Esophagus squamous epithelium (tissue), 5 donors: ENCODE measurements around the gene UBXN2A. TPM values are rescaled to one million over a fixed set of nuclear protein-coding genes. Genes with fewer than 3 reads are reported as not detected.
"Not testable (repeated sequence)": the region's sequence is repeated elsewhere in the genome, so short reads cannot be mapped to it uniquely, and the experiment has no call there.

Source experiments
- DNase-seq: peaks from one replicate; lab custom pipeline; 2025; lab: John Stamatoyannopoulos, UW
- H3K27ac ChIP-seq, 4 donors: fragments of 200-600 bp; sonication (generic); one replicate each; pipeline ENCODE4 v1.5.1; 2016 to 2019; ENCODE audit warnings: mild to moderate bottlenecking in 1 of 4
- H3K27me3 ChIP-seq, 4 donors: fragments of 200-600 bp; sonication (generic); 1 replicate in 3 of 4; 2 replicates in 1 of 4; pipeline versions ENCODE4 v1.5.1 to v1.6.0; 2017 to 2021; ENCODE audit warnings: antibody characterized with exemption in 1 of 4
- H3K36me3 ChIP-seq, 3 donors: fragments of 200-600 bp; sonication (generic); one replicate each; pipeline ENCODE4 v1.5.1; 2016 to 2019
- H3K4me1 ChIP-seq, 3 donors: fragments of 200-600 bp; sonication (generic); one replicate each; pipeline ENCODE4 v1.5.1; 2017 to 2019
- H3K4me3 ChIP-seq, 4 donors: fragments of 200-600 bp; sonication (generic); 1 replicate in 3 of 4; 2 replicates in 1 of 4; pipeline ENCODE4 v1.5.1; 2016 to 2019; ENCODE audit warnings: mild to moderate bottlenecking in 2 of 4, moderate library complexity in 1 of 4
- H3K9me3 ChIP-seq, 3 donors: fragments of 200-600 bp; sonication (generic); one replicate each; pipeline ENCODE4 v1.5.1; 2016 to 2019
- POLR2A ChIP-seq, 4 donors: fragments of 450-650 bp; IDR thresholded peaks; one replicate each; pipeline ENCODE4 v1.6.1; 2017; ENCODE audit warnings: antibody characterized with exemption in 4 of 4, mild to moderate bottlenecking in 4 of 4, moderate library complexity in 3 of 4
- WGBS, 2 donors: methylation state at CpG; one replicate each; pipeline ENCODE4 v1.1.5; 2018; 5-methylcytosine and 5-hydroxymethylcytosine counted together
- intact Hi-C: fragments of 100-400 bp; cut with DNase I; formaldehyde crosslinking; loops from one replicate; pipeline ENCODE4 v1.15.0; 2022
- total RNA-seq, 4 donors: library from RNA; depleted of rRNA; stranded (reverse); fragments of >200 nt; gene quantifications; one replicate each; pipeline ENCODE4 v1.1.0, GENCODE V29; 2016
- TF ChIP-seq, protein P1 (sequence below), 6 experiments: fragments of 450-650 bp in 4 of 6; fragments of 200-600 bp in 2 of 6; sonication (generic) in 2 of 6; IDR thresholded peaks; one replicate each; pipeline ENCODE4 v1.5.1; 2016 to 2019; ENCODE audit warnings: antibody characterized with exemption in 6 of 6, mild to moderate bottlenecking in 4 of 6, moderate library complexity in 4 of 6
- donor health status: DM: yes; HTN: yes; CAD: no.

UBXN2A gene
- total RNA-seq, 4 donors from 2014 or later, result 8.8 to 16.2 (median 10.0) TPM

- no peak for TF ChIP-seq POLR2A (IDR thresholded peaks at IDR 0.05)
- TF ChIP-seq, protein P1, sequence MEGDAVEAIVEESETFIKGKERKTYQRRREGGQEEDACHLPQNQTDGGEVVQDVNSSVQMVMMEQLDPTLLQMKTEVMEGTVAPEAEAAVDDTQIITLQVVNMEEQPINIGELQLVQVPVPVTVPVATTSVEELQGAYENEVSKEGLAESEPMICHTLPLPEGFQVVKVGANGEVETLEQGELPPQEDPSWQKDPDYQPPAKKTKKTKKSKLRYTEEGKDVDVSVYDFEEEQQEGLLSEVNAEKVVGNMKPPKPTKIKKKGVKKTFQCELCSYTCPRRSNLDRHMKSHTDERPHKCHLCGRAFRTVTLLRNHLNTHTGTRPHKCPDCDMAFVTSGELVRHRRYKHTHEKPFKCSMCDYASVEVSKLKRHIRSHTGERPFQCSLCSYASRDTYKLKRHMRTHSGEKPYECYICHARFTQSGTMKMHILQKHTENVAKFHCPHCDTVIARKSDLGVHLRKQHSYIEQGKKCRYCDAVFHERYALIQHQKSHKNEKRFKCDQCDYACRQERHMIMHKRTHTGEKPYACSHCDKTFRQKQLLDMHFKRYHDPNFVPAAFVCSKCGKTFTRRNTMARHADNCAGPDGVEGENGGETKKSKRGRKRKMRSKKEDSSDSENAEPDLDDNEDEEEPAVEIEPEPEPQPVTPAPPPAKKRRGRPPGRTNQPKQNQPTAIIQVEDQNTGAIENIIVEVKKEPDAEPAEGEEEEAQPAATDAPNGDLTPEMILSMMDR (IDR thresholded peaks at IDR 0.05), result no peak
- Histone ChIP-seq H3K27ac (no peak overlapping the region), H3K4me1 (peaks cover 0 to 17% (median 0%) of the 10 kb centered on the region in 3 donors), H3K9me3 (no peaks in the 10 kb centered on the region), H3K27me3 (no peaks in the 10 kb centered on the region), H3K4me3 (no peak overlapping the region), H3K36me3 (peaks cover 0 to 13% (median 0%) of the 10 kb centered on the region in 3 donors)
- no peak for DNase-seq
- WGBS, 2 donors, result 81 to 86% methylated on average over 2 of the region's 2 CpGs
- intact Hi-C loops, result no loop called here
These were observed 7.1 kb downstream of the UBXN2A start for GRCh38 chr2:23947350-23947749.

DNA sequence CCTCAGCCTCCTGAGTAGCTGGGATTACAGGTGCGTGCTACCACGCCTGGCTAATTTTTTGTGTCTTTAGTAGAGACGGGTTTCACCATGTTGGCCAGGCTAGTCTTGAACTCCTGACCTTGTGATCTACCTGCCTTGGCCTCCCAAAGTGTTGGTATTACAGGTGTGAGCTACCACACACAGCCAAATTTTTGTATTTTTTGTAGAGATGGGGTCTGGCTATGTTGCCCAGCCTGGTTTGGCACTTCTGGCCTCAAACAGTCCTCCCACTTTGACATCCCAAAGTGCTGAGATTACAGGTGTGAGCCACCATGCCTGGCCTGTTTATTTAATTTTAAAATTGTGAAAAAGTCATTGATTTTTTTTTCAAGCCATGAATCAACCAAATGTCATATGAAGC lies 12.3 kb downstream of the UBXN2A start:
- DNase-seq, H3K27me3 ChIP-seq, H3K4me1 ChIP-seq, H3K4me3 ChIP-seq, H3K27ac ChIP-seq, H3K9me3 ChIP-seq, H3K36me3 ChIP-seq, intact Hi-C loops: not testable (repeated sequence)
- WGBS, 2 donors, result 97 to 100% methylated on average over 3 of the region's 3 CpGs

DNA sequence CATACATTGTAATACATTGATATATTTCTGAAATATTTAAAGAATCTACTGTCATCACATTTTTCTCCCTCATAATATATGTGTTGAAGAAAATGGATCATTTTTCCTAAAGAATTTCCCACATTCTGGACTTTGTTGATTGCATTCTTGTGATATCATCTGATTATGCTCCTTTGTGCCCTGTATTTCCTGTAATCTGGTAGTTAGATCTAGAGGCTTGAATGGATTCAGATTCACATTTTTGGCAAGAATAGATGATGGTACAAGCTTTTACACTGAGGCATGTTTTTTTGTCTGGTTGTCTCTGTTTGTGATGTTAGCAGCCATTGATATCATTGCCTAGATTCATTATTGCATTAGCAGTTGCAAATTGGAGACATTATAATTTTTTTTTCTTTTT lies 13.4 kb downstream of the UBXN2A start:
- Histone ChIP-seq H3K27ac (no peak overlapping the region), H3K36me3 (peaks cover 0 to 10% (median 0%) of the 10 kb centered on the region in 3 donors), H3K27me3 (no peaks in the 10 kb centered on the region), H3K4me1 (peaks cover 0 to 4% (median 0%) of the 10 kb centered on the region in 3 donors), H3K4me3 (no peak overlapping the region), H3K9me3 (no peaks in the 10 kb centered on the region)
- DNase-seq, result no peak
- intact Hi-C loops, result no loop called here
- no peak for TF ChIP-seq POLR2A (IDR thresholded peaks at IDR 0.05)
- TF ChIP-seq, protein P1 (IDR thresholded peaks at IDR 0.05), result no peak

- H3K27me3 ChIP-seq, result no peaks in the 10 kb centered on the region
- H3K9me3 ChIP-seq, result no peaks in the 10 kb centered on the region
- intact Hi-C loops, result no loop called here
- H3K4me3 ChIP-seq, result no peak overlapping the region
- peaks cover 0 to 19% (median 0%) of the 10 kb centered on the region in 3 donors for H3K36me3 ChIP-seq
- H3K4me1 ChIP-seq, result peaks cover 0 to 4% (median 0%) of the 10 kb centered on the region in 3 donors
- WGBS, 2 donors, result 77 to 89% methylated on average over 4 to 6 of the region's 6 CpGs
- no peak for TF ChIP-seq POLR2A (IDR thresholded peaks at IDR 0.05)
- TF ChIP-seq, protein P1 (IDR thresholded peaks at IDR 0.05), result peak in 2 of 6 experiments; percentile 8 to 13
- H3K27ac ChIP-seq, result no peak overlapping the region
- no peak for DNase-seq
These were observed 14.2 kb downstream of the UBXN2A start for GRCh38 chr2:23954325-23955014.

DNA sequence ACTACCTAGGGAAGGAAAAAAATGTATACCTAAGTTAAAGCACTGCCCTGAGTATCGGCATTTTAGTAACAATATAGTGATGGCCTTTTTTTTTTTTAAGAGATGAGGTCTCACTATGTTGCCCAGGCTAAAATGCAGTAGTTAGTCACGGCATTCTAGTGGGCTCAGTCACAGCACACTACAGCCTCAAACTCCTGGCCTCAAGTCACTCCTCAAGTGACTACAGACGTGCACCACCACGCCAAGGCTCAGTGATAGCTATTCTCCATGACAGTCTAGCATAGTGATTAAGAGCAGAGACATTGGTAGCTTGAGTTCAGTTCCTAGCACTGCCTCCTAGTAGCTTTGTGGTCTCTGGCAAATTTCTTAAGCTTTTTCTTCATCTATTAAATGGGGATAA lies 27.6 kb downstream of the UBXN2A start:
- intact Hi-C loops, result no loop called here
- Histone ChIP-seq H3K36me3 (peaks cover 0 to 49% (median 5%) of the 10 kb centered on the region in 3 donors), H3K27ac (no peak overlapping the region), H3K4me3 (no peak overlapping the region), H3K4me1 (no peaks in the 10 kb centered on the region), H3K27me3 (no peaks in the 10 kb centered on the region), H3K9me3 (no peaks in the 10 kb centered on the region)
- no peak for DNase-seq
- WGBS, 2 donors, result 89 to 98% methylated on average over 4 of the region's 4 CpGs
- TF ChIP-seq, protein P1 (IDR thresholded peaks at IDR 0.05), result no peak
- no peak for TF ChIP-seq POLR2A (IDR thresholded peaks at IDR 0.05)
